ENCODE results near the gene NT5DC3.

Gene NT5DC3

GRCh38 chr12:103783744-103784664, 57.0 kb downstream of the NT5DC3 start:
- no peak for DNase-seq (ENCODE audit: low spot score)

GRCh38 chr12:103782399-103782798, 58.6 kb downstream of the NT5DC3 start:
- DNase-seq (ENCODE audit: low spot score) = no peak

- no peak for DNase-seq (ENCODE audit: low spot score)
Measured at GRCh38 chr12:103780992-103781391, 60.0 kb downstream of the NT5DC3 start.

- DNase-seq (ENCODE audit: low spot score) = no peak
Measured at GRCh38 chr12:103780093-103780440, 61.0 kb downstream of the NT5DC3 start.

- no peak for DNase-seq (ENCODE audit: low spot score)
Measured at GRCh38 chr12:103779410-103780092, 61.5 kb downstream of the NT5DC3 start.

GRCh38 chr12:103778781-103779180, 62.3 kb downstream of the NT5DC3 start:
- DNase-seq (ENCODE audit: low spot score) = no peak

- no peak for DNase-seq (ENCODE audit: low spot score)
Measured at GRCh38 chr12:103774977-103775560, 66.0 kb downstream of the NT5DC3 start.

GRCh38 chr12:103773109-103773910, 67.7 kb downstream of the NT5DC3 start:
- no peak for DNase-seq (ENCODE audit: low spot score)

GRCh38 chr12:103772367-103773108, 68.5 kb downstream of the NT5DC3 start:
- no peak for DNase-seq (ENCODE audit: low spot score)

- no peak for DNase-seq (ENCODE audit: low spot score)
Measured at GRCh38 chr12:103771466-103771865, 69.6 kb downstream of the NT5DC3 start.

- DNase-seq (ENCODE audit: low spot score) = no peak
Measured at GRCh38 chr12:103769240-103769945, 71.6 kb downstream of the NT5DC3 start.

- DNase-seq (ENCODE audit: low spot score) = no peak
Measured at GRCh38 chr12:103768467-103769123, 72.4 kb downstream of the NT5DC3 start.

GRCh38 chr12:103766028-103766427, 75.0 kb downstream of the NT5DC3 start:
- DNase-seq (ENCODE audit: low spot score) = no peak

GRCh38 chr12:103765322-103765721, 75.7 kb downstream of the NT5DC3 start:
- no peak for DNase-seq (ENCODE audit: low spot score)

GRCh38 chr12:103762473-103762872, 78.6 kb downstream of the NT5DC3 start:
- no peak for DNase-seq (ENCODE audit: low spot score)

GRCh38 chr12:103758310-103759089, 82.5 kb downstream of the NT5DC3 start:
- DNase-seq (ENCODE audit: low spot score) = no peak

- no peak for DNase-seq (ENCODE audit: low spot score)
Measured at GRCh38 chr12:103757248-103757647, 83.8 kb downstream of the NT5DC3 start.

GRCh38 chr12:103756443-103756842, 84.6 kb downstream of the NT5DC3 start:
- DNase-seq (ENCODE audit: low spot score) = no peak

GRCh38 chr12:103755425-103755824, 85.6 kb downstream of the NT5DC3 start:
- no peak for DNase-seq (ENCODE audit: low spot score)
